Effector memory CD4-positive, alpha-beta T cell (primary cell): ENCODE data around the gene RTP2.
A peak's percentile ranks its signal among the peaks of the same experiment; 100 is the strongest.

Source experiments
- DNase-seq, 3 donors: peaks; one replicate each; pipeline ENCODE4 v3.0.0-alpha.2; 2020
- H3K27ac ChIP-seq: 2 replicates; pipeline ENCODE4 v1.7.0; 2013; ENCODE audit warnings: mild to moderate bottlenecking, low read length, moderate library complexity; ENCODE audit not compliant: insufficient read depth, poor library complexity, severe bottlenecking
- H3K27me3 ChIP-seq: replicated peaks from 2 replicates; pipeline ENCODE4 v1.7.0; 2013; ENCODE audit warnings: mild to moderate bottlenecking, low read length; ENCODE audit not compliant: insufficient read depth, control insufficient read depth, poor library complexity, severe bottlenecking
- H3K36me3 ChIP-seq: 2 replicates; pipeline ENCODE4 v1.7.0; 2013; ENCODE audit warnings: mild to moderate bottlenecking, low read length, moderate library complexity; ENCODE audit not compliant: control insufficient read depth, insufficient read depth
- H3K4me1 ChIP-seq: 2 replicates; pipeline ENCODE4 v1.7.0; 2013; ENCODE audit warnings: low read length, mild to moderate bottlenecking; ENCODE audit not compliant: control insufficient read depth, insufficient read depth, poor library complexity, severe bottlenecking
- H3K4me3 ChIP-seq: 2 replicates; pipeline ENCODE4 v1.7.0; 2013; ENCODE audit warnings: low read length, low read depth, mild to moderate bottlenecking; ENCODE audit not compliant: insufficient read depth, poor library complexity, severe bottlenecking
- H3K9me3 ChIP-seq: 2 replicates; pipeline ENCODE4 v1.7.0; 2013; ENCODE audit warnings: mild to moderate bottlenecking, low read length, moderate library complexity; ENCODE audit not compliant: control insufficient read depth

The RTP2 gene

GRCh38 chr3:187744169-187745151, 42.1 kb upstream of the RTP2 start:
- Histone ChIP-seq H3K36me3 (no peaks in the 10 kb centered on the region), H3K27me3 (no peaks in the 10 kb centered on the region)
- DNase-seq = peak; percentile 26 to 45 (median 39)

GRCh38 chr3:187743195-187744141, 41.1 kb upstream of the RTP2 start:
- H3K4me1 ChIP-seq = peaks cover 34% of the 10 kb centered on the region
- no peak for DNase-seq
- peak overlapping the region; percentile 94 for H3K4me3 ChIP-seq
- no peaks in the 10 kb centered on the region for H3K36me3 ChIP-seq
- no peaks in the 10 kb centered on the region for H3K9me3 ChIP-seq
- H3K27ac ChIP-seq = peak overlapping the region; percentile 95
- H3K27me3 ChIP-seq = no peaks in the 10 kb centered on the region

More at GRCh38 chr3:187744169-187745151, 42.1 kb upstream of the RTP2 start:
- Histone ChIP-seq H3K4me1 (peaks cover 30% of the 10 kb centered on the region), H3K27ac (peak overlapping the region; percentile 95), H3K9me3 (no peaks in the 10 kb centered on the region), H3K4me3 (peak overlapping the region; percentile 94)

- DNase-seq = no peak
These were observed 40.2 kb upstream of the RTP2 start for GRCh38 chr3:187742351-187743171.

GRCh38 chr3:187741403-187742350, 39.3 kb upstream of the RTP2 start:
- H3K4me3 ChIP-seq = peak overlapping the region; percentile 94
- H3K27ac ChIP-seq = peak overlapping the region; percentile 95
- DNase-seq = peak; percentile 46 to 59 (median 52)
- H3K9me3 ChIP-seq = no peaks in the 10 kb centered on the region
- no peaks in the 10 kb centered on the region for H3K36me3 ChIP-seq
- peaks cover 29% of the 10 kb centered on the region for H3K4me1 ChIP-seq
- no peaks in the 10 kb centered on the region for H3K27me3 ChIP-seq

More at GRCh38 chr3:187742351-187743171, 40.2 kb upstream of the RTP2 start:
- Histone ChIP-seq H3K9me3 (no peaks in the 10 kb centered on the region), H3K27ac (peak overlapping the region; percentile 95), H3K4me3 (peak overlapping the region; percentile 94), H3K27me3 (no peaks in the 10 kb centered on the region), H3K36me3 (no peaks in the 10 kb centered on the region), H3K4me1 (peaks cover 29% of the 10 kb centered on the region)

GRCh38 chr3:187740421-187741399, 38.4 kb upstream of the RTP2 start:
- Histone ChIP-seq H3K27me3 (no peaks in the 10 kb centered on the region), H3K4me1 (peaks cover 25% of the 10 kb centered on the region), H3K9me3 (no peaks in the 10 kb centered on the region), H3K36me3 (no peaks in the 10 kb centered on the region), H3K27ac (peak overlapping the region; percentile 95), H3K4me3 (peak overlapping the region; percentile 94)
- DNase-seq = peak; percentile 40 to 54 (median 45)

- Histone ChIP-seq H3K9me3 (no peaks in the 10 kb centered on the region), H3K4me3 (peak overlapping the region; percentile 94), H3K27ac (peak overlapping the region; percentile 95), H3K27me3 (no peaks in the 10 kb centered on the region), H3K36me3 (no peaks in the 10 kb centered on the region), H3K4me1 (peaks cover 23% of the 10 kb centered on the region)
- peak; percentile 51 to 69 (median 53) for DNase-seq
These were observed 37.4 kb upstream of the RTP2 start for GRCh38 chr3:187739561-187740332.

- H3K36me3 ChIP-seq = no peaks in the 10 kb centered on the region
- peak overlapping the region; percentile 94 for H3K4me3 ChIP-seq
- H3K4me1 ChIP-seq = peaks cover 23% of the 10 kb centered on the region
- H3K27me3 ChIP-seq = no peaks in the 10 kb centered on the region
- peak overlapping the region; percentile 95 for H3K27ac ChIP-seq
- H3K9me3 ChIP-seq = no peaks in the 10 kb centered on the region
- DNase-seq = no peak
These were observed 36.8 kb upstream of the RTP2 start for GRCh38 chr3:187739094-187739560.
